A673 (cell line): ENCODE measurements around the gene SPEF1. TPM values are rescaled to one million over a fixed set of nuclear protein-coding genes. Genes with fewer than 3 reads are reported as not detected.

ENCODE experiments used
- BruUV-seq: library from RNA; stranded (reverse); fragments of 400-500 nt; replicated peaks from 2 replicates; lab custom pipeline; 2021; lab: Mats Ljungman, UMichigan
- CTCF ChIA-PET: fragments of 300-600 bp; sonication (Branson Sonifier 250); formaldehyde crosslinking; loops from one replicate; lab custom pipeline; 2022; ENCODE audit warnings: antibody characterized with exemption; lab: Charles Lee
- POLR2A ChIA-PET: fragments of 300-600 bp; sonication (Branson Sonifier 250); formaldehyde crosslinking; loops from one replicate; lab custom pipeline; 2022; ENCODE audit warnings: antibody characterized with exemption; ENCODE audit not compliant: low non-redundant PET; lab: Charles Lee
- DNase-seq: peaks from one replicate; pipeline ENCODE4 v3.0.0-alpha.2; 2015; ENCODE audit warnings: low spot score
- H3K27ac ChIP-seq: fragments of 200-600 bp; sonication (generic); 2 replicates; pipeline ENCODE4 v1.5.1; 2016; ENCODE audit warnings: mixed run types, low read depth, mild to moderate bottlenecking, mixed read lengths, antibody characterized with exemption, low read length; ENCODE audit not compliant: poor library complexity, severe bottlenecking
- H3K27me3 ChIP-seq: fragments of 200-600 bp; sonication (generic); replicated peaks from 2 replicates; pipeline ENCODE4 v1.6.1; 2017; ENCODE audit warnings: mixed run types, low read depth, mild to moderate bottlenecking, mixed read lengths, antibody characterized with exemption, low read length; ENCODE audit not compliant: insufficient read depth, poor library complexity
- H3K36me3 ChIP-seq: fragments of 200-600 bp; sonication (generic); 2 replicates; pipeline ENCODE4 v1.6.1; 2016; ENCODE audit warnings: mixed run types, mild to moderate bottlenecking, mixed read lengths, antibody characterized with exemption, low read length; ENCODE audit not compliant: insufficient read depth, poor library complexity, severe bottlenecking
- H3K4me1 ChIP-seq: fragments of 200-600 bp; sonication (generic); 2 replicates; pipeline ENCODE4 v1.6.1; 2017; ENCODE audit warnings: mixed run types, mild to moderate bottlenecking, mixed read lengths, antibody characterized with exemption, low read length; ENCODE audit not compliant: insufficient read depth, poor library complexity, severe bottlenecking
- H3K4me3 ChIP-seq: fragments of 200-600 bp; sonication (generic); 2 replicates; pipeline ENCODE4 v1.5.1; 2016; ENCODE audit warnings: low read depth, mixed run types, mild to moderate bottlenecking, mixed read lengths, low read length; ENCODE audit not compliant: poor library complexity, severe bottlenecking
- H3K9me3 ChIP-seq: fragments of 200-600 bp; sonication (generic); 2 replicates; pipeline ENCODE4 v1.6.1; 2016; ENCODE audit warnings: mixed run types, low read depth, mild to moderate bottlenecking, mixed read lengths, antibody characterized with exemption, low read length; ENCODE audit not compliant: poor library complexity, severe bottlenecking
- EZH2 ChIP-seq: fragments of 200-600 bp; sonication (generic); IDR thresholded peaks from 2 replicates; pipeline ENCODE4 v1.6.1; 2017; ENCODE audit warnings: borderline replicate concordance, low read depth, mild to moderate bottlenecking, mixed read lengths, antibody characterized with exemption, low read length; ENCODE audit not compliant: poor library complexity, severe bottlenecking
- intact Hi-C: fragments of 100-400 bp; cut with micrococcal nuclease; formaldehyde crosslinking; loops from one replicate; pipeline ENCODE4 v1.10.0; 2022; ENCODE audit not compliant: unreplicated experiment
- total RNA-seq: library from RNA; stranded (reverse); gene quantifications from 2 replicates; pipeline ENCODE4 v1.2.3, GENCODE V29; 2021
- TF ChIP-seq, protein P1 (sequence below): fragments of 300-800, 200-600 bp; sonication (generic); conservative IDR thresholded peaks from 2 replicates; pipeline ENCODE4 v1.5.1; 2017; ENCODE audit warnings: low read depth, mild to moderate bottlenecking, antibody characterized with exemption, low read length, moderate library complexity, mixed read lengths

SPEF1 gene
- total RNA-seq, 1 experiment from 2014 or later: 0.49 TPM

DNA sequence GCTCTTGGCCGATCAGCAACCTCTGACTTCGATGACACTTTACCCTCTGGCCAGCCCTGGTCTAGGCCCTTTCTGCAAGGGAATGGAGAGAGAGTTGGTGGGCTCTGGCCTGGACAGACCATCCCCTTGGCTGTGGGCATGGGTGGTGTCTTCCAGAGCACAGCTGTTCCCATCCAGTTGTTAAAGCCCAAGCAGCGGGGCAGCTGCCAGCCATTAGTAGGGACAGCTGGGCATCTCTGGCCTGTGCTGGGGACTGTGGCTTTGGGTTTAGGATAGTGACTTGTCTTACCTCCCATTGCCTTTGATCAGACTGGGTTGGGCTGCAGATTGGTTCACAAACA lies 17.6 kb upstream of the SPEF1 start:
- CTCF ChIA-PET: no interaction called here
- Histone ChIP-seq H3K36me3 (peaks cover 65% of the 10 kb centered on the region), H3K9me3 (no peaks in the 10 kb centered on the region), H3K4me1 (peaks cover 27% of the 10 kb centered on the region), H3K27me3 (no peaks in the 10 kb centered on the region), H3K4me3 (no peak overlapping the region), H3K27ac (peak overlapping the region; percentile 91)
- intact Hi-C loops: no loop called here
- no TSS peak for BruUV-seq
- TF ChIP-seq, protein P1, sequence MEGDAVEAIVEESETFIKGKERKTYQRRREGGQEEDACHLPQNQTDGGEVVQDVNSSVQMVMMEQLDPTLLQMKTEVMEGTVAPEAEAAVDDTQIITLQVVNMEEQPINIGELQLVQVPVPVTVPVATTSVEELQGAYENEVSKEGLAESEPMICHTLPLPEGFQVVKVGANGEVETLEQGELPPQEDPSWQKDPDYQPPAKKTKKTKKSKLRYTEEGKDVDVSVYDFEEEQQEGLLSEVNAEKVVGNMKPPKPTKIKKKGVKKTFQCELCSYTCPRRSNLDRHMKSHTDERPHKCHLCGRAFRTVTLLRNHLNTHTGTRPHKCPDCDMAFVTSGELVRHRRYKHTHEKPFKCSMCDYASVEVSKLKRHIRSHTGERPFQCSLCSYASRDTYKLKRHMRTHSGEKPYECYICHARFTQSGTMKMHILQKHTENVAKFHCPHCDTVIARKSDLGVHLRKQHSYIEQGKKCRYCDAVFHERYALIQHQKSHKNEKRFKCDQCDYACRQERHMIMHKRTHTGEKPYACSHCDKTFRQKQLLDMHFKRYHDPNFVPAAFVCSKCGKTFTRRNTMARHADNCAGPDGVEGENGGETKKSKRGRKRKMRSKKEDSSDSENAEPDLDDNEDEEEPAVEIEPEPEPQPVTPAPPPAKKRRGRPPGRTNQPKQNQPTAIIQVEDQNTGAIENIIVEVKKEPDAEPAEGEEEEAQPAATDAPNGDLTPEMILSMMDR: no peak
- no peak for TF ChIP-seq EZH2
- DNase-seq: no peak
- POLR2A ChIA-PET: no interaction called here

- DNase-seq: no peak
- intact Hi-C loops: no loop called here
- peaks cover 27% of the 10 kb centered on the region for H3K4me1 ChIP-seq
- peak overlapping the region; percentile 91 for H3K27ac ChIP-seq
- H3K27me3 ChIP-seq: no peaks in the 10 kb centered on the region
- no peaks in the 10 kb centered on the region for H3K9me3 ChIP-seq
- POLR2A ChIA-PET: interaction anchor here (0.6 kb wide), 1 partner anchor 17 kb away, joined by 8 read pairs; no protein-coding TSS in a partner anchor
- CTCF ChIA-PET: no interaction called here
- H3K36me3 ChIP-seq: peaks cover 60% of the 10 kb centered on the region
- H3K4me3 ChIP-seq: peak overlapping the region; percentile 97
- BruUV-seq: TSS peak; percentile 49
- TF ChIP-seq, protein P1: no peak
- TF ChIP-seq EZH2: no peak
These were observed 17.1 kb upstream of the SPEF1 start for GRCh38 chr20:3798373-3798768.

GRCh38 chr20:3797592-3798372 lies 16.5 kb upstream of the SPEF1 start:
- Histone ChIP-seq H3K27ac (peak overlapping the region; percentile 91), H3K9me3 (no peaks in the 10 kb centered on the region), H3K4me1 (peaks cover 27% of the 10 kb centered on the region), H3K27me3 (no peaks in the 10 kb centered on the region), H3K36me3 (peaks cover 54% of the 10 kb centered on the region), H3K4me3 (peak overlapping the region; percentile 97)
- no peak for TF ChIP-seq EZH2
- TF ChIP-seq, protein P1: no peak
- no peak for DNase-seq
- BruUV-seq: no TSS peak
- intact Hi-C loops: no loop called here
- CTCF ChIA-PET: no interaction called here
- POLR2A ChIA-PET: interaction anchor here (0.6 kb wide), 1 partner anchor 16 kb away, joined by 8 read pairs; no protein-coding TSS in a partner anchor
